Bone marrow (tissue), 2 donors: Measurements from ENCODE around the gene R3HDM4.

ENCODE experiments used
- DNase-seq, 2 donors: peaks; one replicate each; lab custom pipeline; 2025; lab: John Stamatoyannopoulos, UW

The R3HDM4 gene

GRCh38 chr19:929891-930258, 16.9 kb upstream of the R3HDM4 start:
- no peak for DNase-seq

- no peak for DNase-seq
Observed at GRCh38 chr19:929203-929890, 16.3 kb upstream of the R3HDM4 start.

GRCh38 chr19:928471-929202, 15.6 kb upstream of the R3HDM4 start:
- no peak for DNase-seq

- no peak for DNase-seq
Observed at GRCh38 chr19:927780-928401, 14.9 kb upstream of the R3HDM4 start.

GRCh38 chr19:927351-927779, 14.3 kb upstream of the R3HDM4 start:
- no peak for DNase-seq

GRCh38 chr19:926589-927350, 13.8 kb upstream of the R3HDM4 start:
- peak in 1 of 2 donors; percentile 64 for DNase-seq

- DNase-seq = no peak
Observed at GRCh38 chr19:926323-926588, 13.2 kb upstream of the R3HDM4 start.

- DNase-seq = peak; percentile 64 to 91
Observed at GRCh38 chr19:925526-926322, 12.7 kb upstream of the R3HDM4 start, which contains the start of gene ARID3A. Gene ARID3A, plus strand, starts transcription at chr19:926035. Its CDS starts 3,494 bp downstream, at chr19:929529.

- peak in 1 of 2 donors; percentile 35 for DNase-seq
Observed at GRCh38 chr19:925087-925525, 12.1 kb upstream of the R3HDM4 start.

GRCh38 chr19:924553-925086, 11.6 kb upstream of the R3HDM4 start:
- DNase-seq = no peak

- no peak for DNase-seq
Observed at GRCh38 chr19:920051-920864, 7.2 kb upstream of the R3HDM4 start.

GRCh38 chr19:919199-920050, 6.4 kb upstream of the R3HDM4 start:
- no peak for DNase-seq

GRCh38 chr19:918481-919198, 5.6 kb upstream of the R3HDM4 start:
- DNase-seq = no peak

GRCh38 chr19:918152-918437, 5.1 kb upstream of the R3HDM4 start:
- no peak for DNase-seq

- peak in 1 of 2 donors; percentile 16 for DNase-seq
Observed at GRCh38 chr19:917323-918151, 4.5 kb upstream of the R3HDM4 start, which contains the start of gene KISS1R. Gene KISS1R, plus strand, starts transcription at chr19:917333. Its CDS starts 170 bp downstream, at chr19:917503.

- DNase-seq = no peak
Observed at GRCh38 chr19:916645-917322, 3.8 kb upstream of the R3HDM4 start.
